SH-SY5Y (cell line): ENCODE results near the gene CECR2.

Source experiments
- GATA2 ChIP-seq: IDR thresholded peaks from 2 replicates; pipeline ENCODE4 v1.6.1; 2011; ENCODE audit warnings: mild to moderate bottlenecking, low read depth, low read length
- GATA3 ChIP-seq: IDR thresholded peaks from 2 replicates; pipeline ENCODE4 v1.6.1; 2011; ENCODE audit warnings: low read depth, mild to moderate bottlenecking, low read length, moderate library complexity

DNA sequence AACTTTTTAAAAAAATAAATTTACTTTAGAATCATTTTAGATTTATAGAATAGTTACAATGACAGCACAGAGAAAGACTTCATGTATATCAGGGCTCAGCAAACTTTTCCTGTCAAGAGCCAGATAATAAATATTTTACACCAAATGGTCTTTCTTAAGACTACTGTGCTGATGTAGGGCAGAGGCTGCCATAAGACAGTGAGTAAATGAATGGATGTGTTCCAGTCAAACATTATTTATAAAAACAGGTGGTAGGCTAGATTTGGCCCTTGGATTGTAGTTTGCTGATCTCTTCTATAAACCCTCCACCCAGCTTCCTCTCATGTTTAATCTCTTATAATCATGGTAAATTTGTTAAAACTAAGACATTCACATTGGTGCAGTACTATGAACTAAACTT, 33.0 kb downstream of the CECR2 start:
- TF ChIP-seq GATA2 (no peak), GATA3 (no peak)
